Measurements from ENCODE around the gene HIPK1. TPM values are rescaled to one million over a fixed set of nuclear protein-coding genes. Genes with fewer than 3 reads are reported as not detected.

HIPK1 gene
- total RNA-seq, 1 donor from 2014 or later: 41.3 TPM

DNA sequence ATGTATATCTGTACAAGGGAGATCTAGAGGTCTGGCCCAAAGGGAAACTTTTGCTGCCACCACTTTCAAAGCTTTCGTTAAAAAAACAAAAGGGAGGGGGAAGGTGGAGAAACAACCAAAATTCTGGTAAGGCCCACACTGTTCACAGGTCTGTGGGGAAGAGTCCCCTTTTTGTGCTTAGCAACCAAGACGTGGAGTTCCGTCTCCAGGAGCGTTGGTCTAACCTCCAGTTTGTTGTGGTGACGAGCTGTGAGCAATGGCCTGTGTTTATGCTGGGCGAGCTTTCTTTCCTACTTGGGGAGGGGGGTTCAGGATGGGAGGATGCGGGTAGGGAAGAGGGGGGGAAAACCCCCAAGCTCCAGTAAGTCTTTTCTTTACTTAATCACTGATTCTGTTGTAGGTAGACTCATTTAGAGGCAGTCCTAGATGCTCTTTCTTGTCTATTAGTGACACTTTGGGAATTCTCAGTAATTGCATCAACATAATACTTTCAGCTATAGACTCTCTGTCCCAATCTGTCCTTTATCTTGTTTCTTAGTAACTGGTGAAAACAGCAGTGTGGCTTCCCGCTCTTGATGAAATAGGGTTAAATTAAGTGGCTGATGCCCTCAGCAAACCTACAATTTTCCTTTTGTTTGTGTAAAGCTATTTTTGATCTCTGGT is 1.5 kb downstream of the HIPK1 start:
- peak; percentile 62 for DNase-seq (ENCODE audit: low spot score)
- peak overlapping the region; percentile 96 for H3K27ac Mint-ChIP-seq

GRCh38 chr1:113931451-113931851 is 2.3 kb downstream of the HIPK1 start:
- H3K4me3 Mint-ChIP-seq: peak overlapping the region; percentile 99
- TF ChIP-seq EZH2phosphoT487 (IDR thresholded peaks at IDR 0.05): no peak
- TF ChIP-seq, protein P1, sequence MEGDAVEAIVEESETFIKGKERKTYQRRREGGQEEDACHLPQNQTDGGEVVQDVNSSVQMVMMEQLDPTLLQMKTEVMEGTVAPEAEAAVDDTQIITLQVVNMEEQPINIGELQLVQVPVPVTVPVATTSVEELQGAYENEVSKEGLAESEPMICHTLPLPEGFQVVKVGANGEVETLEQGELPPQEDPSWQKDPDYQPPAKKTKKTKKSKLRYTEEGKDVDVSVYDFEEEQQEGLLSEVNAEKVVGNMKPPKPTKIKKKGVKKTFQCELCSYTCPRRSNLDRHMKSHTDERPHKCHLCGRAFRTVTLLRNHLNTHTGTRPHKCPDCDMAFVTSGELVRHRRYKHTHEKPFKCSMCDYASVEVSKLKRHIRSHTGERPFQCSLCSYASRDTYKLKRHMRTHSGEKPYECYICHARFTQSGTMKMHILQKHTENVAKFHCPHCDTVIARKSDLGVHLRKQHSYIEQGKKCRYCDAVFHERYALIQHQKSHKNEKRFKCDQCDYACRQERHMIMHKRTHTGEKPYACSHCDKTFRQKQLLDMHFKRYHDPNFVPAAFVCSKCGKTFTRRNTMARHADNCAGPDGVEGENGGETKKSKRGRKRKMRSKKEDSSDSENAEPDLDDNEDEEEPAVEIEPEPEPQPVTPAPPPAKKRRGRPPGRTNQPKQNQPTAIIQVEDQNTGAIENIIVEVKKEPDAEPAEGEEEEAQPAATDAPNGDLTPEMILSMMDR (IDR thresholded peaks at IDR 0.05): no peak
- TF ChIP-seq EZH2 (IDR thresholded peaks at IDR 0.05): no peak
- H3K27ac ChIP-seq: no peak overlapping the region
- H3K9me3 ChIP-seq (ENCODE audit: low read depth): no peaks in the 10 kb centered on the region
- no peak overlapping the region for H2AFZ ChIP-seq (replicated peaks)
- peak overlapping the region; percentile 84 for H3K4me2 ChIP-seq
- H3K36me3 ChIP-seq: no peaks in the 10 kb centered on the region
- peaks cover 64% of the 10 kb centered on the region for H4K20me1 ChIP-seq (ENCODE audit: low read depth)
- H3K4me1 Mint-ChIP-seq: peaks cover 33% of the 10 kb centered on the region
- DNase-seq (ENCODE audit: low spot score): no peak
- H3K27me3 ChIP-seq: peaks cover 5% of the 10 kb centered on the region
- peak overlapping the region; percentile 94 for H3K4me3 ChIP-seq
- no peak overlapping the region for H3K27ac Mint-ChIP-seq
- peaks cover 13% of the 10 kb centered on the region for H3F3A ChIP-seq (ENCODE audit: low read depth)
- peaks cover 21% of the 10 kb centered on the region for H3K4me1 ChIP-seq
- no peaks in the 10 kb centered on the region for H3K36me3 Mint-ChIP-seq
- peaks cover 68% of the 10 kb centered on the region for H3K79me2 ChIP-seq (ENCODE audit: low read depth)
- no peak overlapping the region for H3K9ac ChIP-seq
- H3K9me3 Mint-ChIP-seq: no peaks in the 10 kb centered on the region
- peaks cover 3% of the 10 kb centered on the region for H3K27me3 Mint-ChIP-seq (ENCODE audit: insufficient read depth, low read depth)

More for the DNA sequence above, 1.5 kb downstream of the HIPK1 start:
- Histone ChIP-seq H3K36me3 (no peaks in the 10 kb centered on the region), H3K27ac (no peak overlapping the region), H3K9ac (peak overlapping the region; percentile 70), H3K27me3 (peaks cover 5% of the 10 kb centered on the region), H2AFZ (replicated peaks) (no peak overlapping the region), H3K4me1 (peaks cover 21% of the 10 kb centered on the region), H3K4me2 (peak overlapping the region; percentile 84), H3F3A (ENCODE audit: low read depth) (peaks cover 13% of the 10 kb centered on the region), H3K4me3 (peak overlapping the region; percentile 94), H4K20me1 (ENCODE audit: low read depth) (peaks cover 56% of the 10 kb centered on the region), H3K79me2 (ENCODE audit: low read depth) (peaks cover 60% of the 10 kb centered on the region), H3K9me3 (ENCODE audit: low read depth) (no peaks in the 10 kb centered on the region)
- Mint-ChIP-seq H3K4me3 (peak overlapping the region; percentile 99), H3K27me3 (ENCODE audit: insufficient read depth, low read depth) (peaks cover 3% of the 10 kb centered on the region), H3K4me1 (peaks cover 33% of the 10 kb centered on the region), H3K9me3 (no peaks in the 10 kb centered on the region), H3K36me3 (no peaks in the 10 kb centered on the region)
- TF ChIP-seq, protein P1 (IDR thresholded peaks at IDR 0.05): no peak
- TF ChIP-seq EZH2phosphoT487 (IDR thresholded peaks at IDR 0.05) (no peak), EZH2 (IDR thresholded peaks at IDR 0.05) (no peak)

GRCh38 chr1:113934006-113934405 is 4.9 kb downstream of the HIPK1 start:
- Histone ChIP-seq H3K4me3 (no peak overlapping the region), H3K9ac (no peak overlapping the region), H3K4me1 (peaks cover 28% of the 10 kb centered on the region), H3K4me2 (no peak overlapping the region), H3F3A (ENCODE audit: low read depth) (peaks cover 19% of the 10 kb centered on the region), H3K9me3 (ENCODE audit: low read depth) (no peaks in the 10 kb centered on the region), H3K27me3 (no peaks in the 10 kb centered on the region), H3K36me3 (no peaks in the 10 kb centered on the region), H3K79me2 (ENCODE audit: low read depth) (peaks cover 94% of the 10 kb centered on the region), H2AFZ (replicated peaks) (no peak overlapping the region), H4K20me1 (ENCODE audit: low read depth) (peaks cover 90% of the 10 kb centered on the region), H3K27ac (no peak overlapping the region)
- peaks cover 3% of the 10 kb centered on the region for H3K27me3 Mint-ChIP-seq (ENCODE audit: insufficient read depth, low read depth)
- peaks cover 37% of the 10 kb centered on the region for H3K4me1 Mint-ChIP-seq
- H3K36me3 Mint-ChIP-seq: no peaks in the 10 kb centered on the region
- H3K9me3 Mint-ChIP-seq: no peaks in the 10 kb centered on the region
- H3K27ac Mint-ChIP-seq: no peak overlapping the region
- TF ChIP-seq EZH2phosphoT487 (IDR thresholded peaks at IDR 0.05) (no peak), EZH2 (IDR thresholded peaks at IDR 0.05) (no peak)
- TF ChIP-seq, protein P1 (IDR thresholded peaks at IDR 0.05): no peak
- no peak for DNase-seq (ENCODE audit: low spot score)
- H3K4me3 Mint-ChIP-seq: no peak overlapping the region
